GM18873 (cell line): ENCODE measurements around the gene HP.
A peak's percentile ranks its signal among the peaks of the same experiment; 100 is the strongest.

ENCODE experiments used
- ATAC-seq: cut with Tn5 transposase; IDR thresholded peaks from one replicate; pipeline ENCODE4 v1.9.1; 2021; ENCODE audit warnings: mild to moderate bottlenecking, moderate library complexity, moderate number of reproducible peaks; ENCODE audit not compliant: unreplicated experiment, low FRiP score

HP gene

GRCh38 chr16:72083778-72084404 lies 29.6 kb downstream of the HP start:
- no peak for ATAC-seq

- no peak for ATAC-seq
Measured at GRCh38 chr16:72084445-72084844, 30.1 kb downstream of the HP start.

GRCh38 chr16:72085002-72085401 lies 30.7 kb downstream of the HP start:
- ATAC-seq, result no peak

- no peak for ATAC-seq
Measured at GRCh38 chr16:72091217-72091616, 36.9 kb downstream of the HP start.

GRCh38 chr16:72092832-72093447 lies 38.6 kb downstream of the HP start:
- no peak for ATAC-seq

- ATAC-seq, result peak; percentile 98
Measured at GRCh38 chr16:72093448-72094265, 39.4 kb downstream of the HP start, which contains the start of the genes DHX38 and TXNL4B. TSS of gene DHX38 (plus strand) at chr16:72093847. CDS start at chr16:72096158, 2,311 bp downstream. TSS of gene TXNL4B (minus strand) at chr16:72093620. CDS start at chr16:72090749, 2,871 bp downstream.

GRCh38 chr16:72094266-72094610 lies 39.9 kb downstream of the HP start:
- no peak for ATAC-seq

- ATAC-seq, result no peak
Measured at GRCh38 chr16:72098936-72099335, 44.6 kb downstream of the HP start.

GRCh38 chr16:72099377-72099818 lies 45.1 kb downstream of the HP start:
- ATAC-seq, result no peak

- no peak for ATAC-seq
Measured at GRCh38 chr16:72101195-72101594, 46.9 kb downstream of the HP start.

- no peak for ATAC-seq
Measured at GRCh38 chr16:72104905-72105304, 50.6 kb downstream of the HP start.

- no peak for ATAC-seq
Measured at GRCh38 chr16:72105978-72106377, 51.7 kb downstream of the HP start.

GRCh38 chr16:72107371-72107770 lies 53.1 kb downstream of the HP start:
- ATAC-seq, result no peak

GRCh38 chr16:72108353-72109102 lies 54.2 kb downstream of the HP start:
- no peak for ATAC-seq

GRCh38 chr16:72109300-72109699 lies 55.0 kb downstream of the HP start:
- no peak for ATAC-seq

- ATAC-seq, result no peak
Measured at GRCh38 chr16:72109966-72110530, 55.7 kb downstream of the HP start.
